Measurements from ENCODE around the gene LYSMD4.

Gene LYSMD4

GRCh38 chr15:99729920-99730319 is 3.3 kb downstream of the LYSMD4 start:
- no peak for DNase-seq

GRCh38 chr15:99729327-99729726 is 3.9 kb downstream of the LYSMD4 start:
- no peak for DNase-seq

GRCh38 chr15:99728916-99729315 is 4.3 kb downstream of the LYSMD4 start:
- no peak for DNase-seq

GRCh38 chr15:99727733-99728132 is 5.5 kb downstream of the LYSMD4 start:
- no peak for DNase-seq

GRCh38 chr15:99727330-99727729 is 5.9 kb downstream of the LYSMD4 start:
- DNase-seq: no peak

GRCh38 chr15:99726333-99726732 is 6.9 kb downstream of the LYSMD4 start:
- no peak for DNase-seq

GRCh38 chr15:99722406-99722805 is 10.8 kb downstream of the LYSMD4 start:
- DNase-seq: no peak

- no peak for DNase-seq
Observed at GRCh38 chr15:99721896-99722295, 11.3 kb downstream of the LYSMD4 start.

GRCh38 chr15:99721104-99721778 is 12.0 kb downstream of the LYSMD4 start:
- no peak for DNase-seq

- DNase-seq: no peak
Observed at GRCh38 chr15:99720533-99720932, 12.7 kb downstream of the LYSMD4 start.

- no peak for DNase-seq
Observed at GRCh38 chr15:99719096-99719541, 14.1 kb downstream of the LYSMD4 start.

GRCh38 chr15:99718421-99718820 is 14.8 kb downstream of the LYSMD4 start:
- DNase-seq: no peak

GRCh38 chr15:99717161-99718009 is 15.9 kb downstream of the LYSMD4 start:
- no peak for DNase-seq

GRCh38 chr15:99716540-99717095 is 16.6 kb downstream of the LYSMD4 start:
- no peak for DNase-seq

- DNase-seq: no peak
Observed at GRCh38 chr15:99712415-99712814, 20.8 kb downstream of the LYSMD4 start.

- no peak for DNase-seq
Observed at GRCh38 chr15:99711625-99712024, 21.6 kb downstream of the LYSMD4 start.

- no peak for DNase-seq
Observed at GRCh38 chr15:99709243-99709986, 23.8 kb downstream of the LYSMD4 start.

- DNase-seq: no peak
Observed at GRCh38 chr15:99708563-99708962, 24.7 kb downstream of the LYSMD4 start.

- DNase-seq: no peak
Observed at GRCh38 chr15:99707473-99708270, 25.6 kb downstream of the LYSMD4 start.

GRCh38 chr15:99706557-99707303 is 26.5 kb downstream of the LYSMD4 start:
- no peak for DNase-seq

GRCh38 chr15:99704444-99704838 is 28.8 kb downstream of the LYSMD4 start:
- peak; percentile 47 for DNase-seq
